Activated effector memory CD4-positive, alpha-beta T cell treated with anti-CD3 and anti-CD28 coated beads, Interleukin-2, amount 50 U/mL, for 16 hours (primary cell): Measurements from ENCODE around the gene RNASE12.
"Not testable (repeated sequence)": the region's sequence is repeated elsewhere in the genome, so short reads cannot be mapped to it uniquely, and the experiment has no call there.

Source experiments
- DNase-seq: peaks from one replicate; pipeline ENCODE4 v3.0.0-alpha.2; 2020

The RNASE12 gene

DNA sequence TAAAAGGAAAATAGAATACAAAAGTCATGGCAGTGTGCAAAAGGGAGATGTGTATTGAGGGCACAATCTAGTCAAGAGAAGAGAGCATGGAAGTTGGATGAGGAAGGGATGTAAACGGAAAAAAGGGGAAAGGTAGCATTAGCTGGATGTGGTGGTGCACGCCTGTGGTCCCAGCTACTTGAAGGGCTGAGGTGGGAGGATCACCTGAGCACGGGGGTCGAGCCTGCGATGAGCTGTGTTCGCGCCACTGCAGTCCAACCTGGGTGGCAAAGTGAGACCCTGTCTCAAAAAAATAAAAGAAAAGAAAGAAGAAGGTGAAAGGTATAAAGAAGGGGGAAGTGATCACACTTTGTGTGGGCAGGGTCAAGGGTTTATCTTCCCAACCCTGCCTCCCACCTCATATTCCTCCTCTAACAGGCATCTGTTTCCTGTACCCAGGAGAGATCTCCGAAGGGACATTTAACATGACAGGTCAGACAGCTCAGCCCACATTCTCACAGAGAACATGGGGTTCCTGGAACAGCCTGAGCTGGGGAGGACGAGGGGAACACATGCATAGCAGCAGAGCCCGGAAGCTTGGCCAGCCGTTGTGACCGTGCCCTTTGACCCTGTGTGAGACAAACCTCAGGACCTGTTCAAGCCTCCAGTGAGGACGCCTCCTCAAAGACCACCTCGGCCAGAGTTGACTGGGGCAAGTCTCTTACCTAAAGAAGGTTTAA, 12.2 kb downstream of the RNASE12 start:
- DNase-seq: no peak

DNA sequence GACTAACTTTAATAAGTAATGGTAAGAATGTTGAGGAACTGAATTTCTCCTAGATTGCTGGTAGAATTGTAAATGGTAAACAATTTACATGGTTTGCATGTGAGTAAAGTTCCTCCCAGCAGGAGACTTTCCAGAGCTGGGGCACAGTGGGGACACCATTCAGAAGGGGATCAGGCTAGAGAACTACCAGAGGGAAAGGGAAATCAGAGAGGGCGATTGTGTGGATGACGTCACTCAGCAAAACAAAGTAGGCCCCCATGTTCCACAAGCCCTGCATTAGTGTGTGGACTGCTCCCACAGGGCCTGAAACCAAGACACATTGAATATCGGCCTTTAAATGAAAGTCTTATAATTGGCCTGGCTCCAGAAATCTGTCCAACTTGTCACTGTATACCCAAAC, 12.9 kb downstream of the RNASE12 start:
- no peak for DNase-seq

DNA sequence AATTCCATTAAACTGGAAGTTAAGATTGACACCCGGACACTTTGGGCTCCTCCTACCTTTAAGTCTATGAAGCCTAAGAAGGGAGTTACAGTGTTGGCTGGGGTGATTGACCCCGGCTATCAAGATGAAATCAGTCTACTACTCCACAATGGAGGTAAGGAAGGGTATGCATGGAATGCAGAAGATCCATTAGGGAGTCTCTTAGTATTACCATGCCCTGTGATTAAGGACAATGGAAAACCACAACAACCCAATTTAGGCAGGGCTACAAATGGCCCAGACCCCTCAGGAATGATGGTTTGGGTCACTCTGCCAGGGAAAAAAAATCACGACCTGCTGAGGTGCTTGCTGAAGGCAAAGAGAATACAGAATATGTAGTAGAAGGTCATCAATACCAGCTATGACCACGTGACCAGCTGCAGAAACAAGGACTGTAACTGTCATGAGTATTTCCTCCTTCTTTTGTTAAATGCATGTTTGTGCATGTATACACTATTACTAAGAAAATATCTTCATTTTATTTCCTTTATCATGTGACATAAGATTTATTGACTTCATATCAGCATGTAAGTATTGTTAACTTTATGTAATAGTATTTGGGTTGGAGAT, 18.7 kb downstream of the RNASE12 start:
- DNase-seq: not testable (repeated sequence)

DNA sequence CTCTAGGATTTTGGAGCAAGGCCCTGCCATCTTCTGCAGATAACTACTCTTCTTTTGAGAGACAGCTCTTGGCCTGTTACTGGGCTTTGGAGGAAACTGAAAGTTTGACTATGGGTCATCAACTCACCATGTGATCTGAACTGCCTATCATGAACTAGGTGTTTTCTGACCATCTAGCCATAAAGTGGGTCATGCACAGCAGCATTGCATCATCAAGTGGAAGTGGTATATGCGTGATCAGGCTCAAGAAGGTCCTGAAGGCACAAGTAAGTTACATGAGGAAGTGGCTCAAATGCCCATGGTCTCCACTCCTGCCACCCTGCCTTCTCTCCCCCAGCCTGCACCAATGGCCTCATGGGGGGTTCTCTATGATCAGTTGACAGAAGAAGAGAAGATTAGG, 20.5 kb downstream of the RNASE12 start:
- not testable (repeated sequence) for DNase-seq

DNA sequence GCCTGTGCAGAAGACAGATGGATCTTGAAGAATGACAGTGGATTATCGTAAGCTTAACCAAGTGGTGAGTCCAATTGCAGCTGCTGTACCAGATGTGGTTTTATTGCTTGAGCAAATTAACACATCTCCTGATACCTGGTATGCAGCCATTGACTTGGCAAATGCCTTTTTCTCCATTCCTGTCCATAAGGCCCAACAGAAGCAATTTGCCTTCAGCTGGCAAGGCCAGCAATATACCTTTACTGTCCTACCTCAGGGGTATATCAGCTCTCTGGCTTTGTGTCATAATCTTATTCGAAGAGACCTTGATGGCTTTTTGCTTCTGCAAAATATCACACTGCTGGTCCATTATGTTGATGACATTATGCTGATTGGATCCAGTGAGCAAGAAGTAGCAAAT, 21.3 kb downstream of the RNASE12 start:
- not testable (repeated sequence) for DNase-seq

DNA sequence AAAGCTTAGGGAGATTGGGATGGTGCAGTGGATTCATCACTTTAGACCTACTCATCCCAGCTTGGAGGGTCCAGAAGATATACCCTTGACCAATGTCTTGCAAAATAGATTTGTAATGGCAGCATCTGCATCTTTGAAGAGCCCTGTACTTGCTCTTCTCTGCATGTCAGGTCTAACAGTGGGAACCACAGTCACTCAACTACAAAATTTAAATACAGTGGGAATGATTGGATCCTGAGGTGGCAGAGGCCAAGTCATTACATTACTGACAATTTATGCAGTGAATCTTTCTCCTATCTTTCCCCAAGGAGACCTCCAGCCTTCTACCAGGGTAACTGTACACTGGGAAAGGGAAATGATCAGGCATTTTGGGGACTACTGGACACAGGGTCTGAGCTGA, 22.1 kb downstream of the RNASE12 start:
- no peak for DNase-seq

DNA sequence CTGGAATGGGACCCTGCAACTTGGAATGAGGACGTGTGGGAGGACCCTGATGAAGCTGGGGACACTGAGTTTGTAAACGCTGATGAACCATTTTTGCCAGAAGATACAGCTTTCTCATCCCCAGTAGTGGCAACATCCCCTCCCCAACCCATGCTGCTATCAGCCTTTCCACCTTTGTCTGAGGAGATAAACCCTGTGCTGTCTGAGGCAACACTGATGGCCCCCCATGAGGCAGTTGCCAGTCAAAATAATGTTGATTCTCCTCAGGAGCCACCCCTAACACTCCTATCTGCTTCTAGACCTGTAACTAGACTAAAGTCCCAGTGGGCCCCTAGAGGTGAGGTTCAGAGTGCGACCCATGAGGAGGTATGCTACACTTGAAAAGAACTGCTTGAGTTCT, 22.8 kb downstream of the RNASE12 start:
- DNase-seq: no peak

DNA sequence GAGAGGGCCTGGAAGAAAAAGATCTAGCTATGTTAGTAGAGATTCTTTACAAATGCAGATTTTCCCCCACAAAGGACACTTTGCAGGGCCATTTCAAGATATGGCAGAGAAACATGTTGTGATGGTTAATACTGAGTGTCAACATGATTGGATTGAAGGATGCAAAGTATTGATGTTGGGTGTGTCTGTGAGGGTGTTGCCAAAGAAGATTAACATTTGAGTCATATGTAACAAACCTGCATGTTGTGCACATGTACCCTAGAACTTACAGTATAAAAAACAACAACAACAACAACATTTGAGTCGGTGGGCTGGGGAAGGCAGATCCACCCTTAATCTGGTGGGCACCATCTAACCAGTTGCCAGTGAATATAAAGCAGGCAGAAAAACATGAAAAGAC, 24.0 kb downstream of the RNASE12 start:
- DNase-seq: not testable (repeated sequence)

DNA sequence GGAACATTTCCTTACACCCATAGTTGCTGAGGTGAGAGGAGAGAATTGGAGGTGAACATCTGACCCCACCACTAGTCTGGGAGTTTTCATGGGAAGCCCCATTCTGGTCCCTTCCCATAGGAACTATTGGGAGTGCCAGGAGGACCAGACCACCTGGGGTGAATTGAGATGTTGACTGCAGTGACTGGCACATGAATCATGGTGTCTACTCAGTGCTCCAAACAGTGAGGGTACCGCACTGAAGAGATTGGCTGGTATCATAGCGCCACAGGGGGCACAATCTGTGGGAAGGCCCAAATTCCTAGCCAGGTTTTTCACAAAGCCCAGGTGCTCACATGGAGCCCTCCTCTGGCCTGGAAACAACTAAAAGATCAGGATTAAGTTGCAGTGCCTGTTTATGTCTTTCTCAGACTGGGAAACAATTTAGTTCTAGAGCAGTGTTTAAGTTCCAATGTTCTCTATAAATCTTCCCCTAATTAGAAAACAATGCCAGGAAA, 26.6 kb downstream of the RNASE12 start:
- no peak for DNase-seq

DNA sequence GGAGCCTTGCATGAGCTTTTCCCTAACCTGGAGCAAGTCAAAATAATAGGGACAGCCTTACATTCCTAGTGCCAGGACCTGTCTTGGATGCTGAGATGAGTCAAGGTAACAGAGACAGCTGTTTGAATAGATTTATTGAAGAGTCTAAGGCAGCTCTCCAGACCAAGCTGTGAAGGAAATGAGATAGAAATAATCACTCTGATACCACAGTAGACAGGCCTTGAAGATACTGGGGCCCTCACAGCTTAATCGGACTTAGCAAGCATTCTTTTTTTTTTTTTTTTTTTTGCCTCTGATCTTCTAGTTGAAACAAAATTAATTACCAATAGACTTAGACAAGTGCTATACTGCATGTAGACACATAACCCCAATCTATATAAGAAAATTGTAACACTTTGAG, 27.2 kb downstream of the RNASE12 start:
- DNase-seq: no peak

DNA sequence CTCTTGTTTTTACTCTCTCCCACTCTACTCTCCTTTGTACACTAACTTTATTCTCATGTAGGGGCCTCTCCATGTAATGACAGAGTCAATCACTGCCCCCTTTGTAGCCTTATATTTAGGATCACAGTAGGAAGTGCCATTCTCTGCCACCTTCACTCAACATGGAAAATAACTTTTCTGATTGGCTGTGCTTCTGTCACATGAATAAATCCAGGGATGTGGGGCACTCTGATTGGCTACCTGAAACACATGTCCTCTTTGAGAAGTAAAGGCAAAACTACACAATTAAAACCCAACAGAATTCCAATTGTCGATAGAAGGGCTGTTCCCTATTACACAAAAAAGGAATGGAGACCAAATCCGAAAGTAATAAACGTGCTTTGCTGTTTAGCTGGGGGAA, 30.2 kb downstream of the RNASE12 start, which contains the start of gene RNASE9:
RNASE9 (minus strand) TSS at position 87 of the 400 bp plus-strand sequence.
- DNase-seq: no peak

DNA sequence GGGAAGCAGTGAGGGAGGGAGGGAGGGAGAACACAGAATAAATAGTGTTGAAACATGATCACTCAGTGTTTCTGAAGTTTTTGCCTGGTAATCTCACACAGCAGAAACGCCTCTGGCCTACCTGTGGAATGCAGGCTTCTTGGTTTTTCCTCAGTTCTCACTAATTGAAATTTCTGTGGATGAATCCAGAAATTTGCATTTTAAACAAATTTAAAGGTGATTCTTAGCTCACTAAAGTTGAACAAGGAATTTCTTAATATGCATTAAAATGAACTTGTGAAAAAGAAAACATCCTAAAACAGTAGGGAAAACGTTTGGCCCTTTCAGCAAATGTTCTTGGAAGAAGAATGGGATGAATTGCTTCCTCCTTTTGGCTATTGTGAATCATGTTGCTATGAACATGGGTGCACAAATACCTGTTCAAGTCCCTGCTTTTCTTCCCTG, 31.7 kb downstream of the RNASE12 start:
- DNase-seq: no peak

DNA sequence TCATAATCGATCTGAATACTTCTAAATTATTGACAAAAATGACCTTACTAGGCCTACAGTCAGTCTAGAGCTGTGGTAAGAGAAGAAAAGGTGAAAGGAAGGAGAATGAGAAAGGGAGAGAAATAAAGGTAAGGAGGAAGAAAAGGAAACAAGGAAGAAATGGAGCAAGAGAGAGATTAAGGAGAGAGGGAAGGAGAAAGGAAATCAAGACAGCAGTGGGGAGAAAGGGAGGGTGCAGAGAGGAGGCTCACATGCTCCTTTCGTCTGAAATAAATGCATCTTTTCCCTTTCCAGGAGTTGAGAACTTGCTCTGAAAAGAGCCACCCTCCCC, 34.0 kb downstream of the RNASE12 start:
- DNase-seq: no peak

DNA sequence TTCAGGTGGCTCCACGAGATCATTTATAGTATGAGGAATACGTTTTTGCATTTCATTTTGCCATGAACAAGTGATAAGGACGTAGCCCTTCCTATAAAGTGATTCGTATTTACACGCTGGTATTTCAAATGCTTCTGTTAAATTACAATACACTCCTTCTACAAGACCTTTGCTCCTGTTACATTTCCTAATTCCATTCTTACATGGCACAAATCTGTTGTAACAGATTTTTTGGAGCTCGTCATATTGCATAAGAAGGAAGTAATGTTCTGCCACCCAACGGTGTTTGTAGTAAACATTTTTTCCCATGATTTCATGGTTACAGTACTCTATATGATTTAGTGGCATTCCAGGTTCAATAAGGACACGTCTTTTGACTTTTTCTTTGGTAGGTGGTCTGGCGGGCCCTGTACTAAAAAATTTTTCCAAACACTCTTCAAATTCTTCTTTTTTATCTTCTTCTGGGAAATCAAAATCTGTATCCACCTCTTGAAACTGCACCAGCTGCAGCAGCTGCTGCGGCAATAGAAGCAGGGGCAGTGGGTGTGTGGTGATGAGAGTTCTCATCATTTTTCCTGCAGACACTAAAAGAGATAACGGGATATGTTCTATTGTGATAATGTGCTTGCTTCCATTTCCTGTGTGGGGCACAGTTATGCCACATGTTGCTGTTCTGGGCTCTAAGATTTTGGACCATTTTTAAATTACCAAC, 34.5 kb downstream of the RNASE12 start:
- no peak for DNase-seq

DNA sequence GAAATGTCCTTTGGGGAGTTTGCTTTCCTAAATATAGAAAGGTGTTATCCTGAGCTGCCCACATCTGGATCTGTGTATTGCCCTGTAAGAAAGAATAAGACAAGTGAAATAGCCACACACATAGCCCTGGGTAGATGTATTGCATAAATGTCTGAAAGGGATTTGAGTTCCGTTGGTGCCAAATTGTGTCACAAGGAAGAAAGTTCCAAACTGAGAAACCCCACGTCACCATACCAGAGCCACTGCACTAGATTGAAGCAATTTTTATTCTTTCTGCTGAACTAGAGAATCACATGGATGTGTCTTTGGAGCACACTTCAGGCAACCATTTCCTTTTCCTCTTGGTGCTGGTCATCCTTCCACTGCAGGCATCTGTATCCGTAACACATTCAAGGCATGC, 35.3 kb downstream of the RNASE12 start:
- DNase-seq: no peak

DNA sequence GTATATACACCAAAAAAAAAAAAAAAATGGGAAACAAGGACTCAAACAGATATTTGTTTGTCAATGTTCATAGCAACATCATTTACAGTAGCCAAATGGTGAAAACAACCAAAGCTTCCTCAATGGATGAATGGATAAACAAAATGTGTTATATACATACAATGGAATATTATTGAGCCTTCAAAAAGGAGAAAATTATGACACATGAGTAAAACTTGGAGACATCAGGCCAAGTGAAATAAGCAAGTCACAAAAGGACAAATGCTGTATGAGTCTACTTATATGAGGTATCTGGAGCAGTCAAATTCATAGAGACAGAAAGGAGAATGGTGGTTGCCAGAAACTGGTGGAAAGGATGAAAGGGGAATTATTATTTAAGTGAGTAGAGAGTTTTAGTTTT, 38.2 kb downstream of the RNASE12 start:
- no peak for DNase-seq

DNA sequence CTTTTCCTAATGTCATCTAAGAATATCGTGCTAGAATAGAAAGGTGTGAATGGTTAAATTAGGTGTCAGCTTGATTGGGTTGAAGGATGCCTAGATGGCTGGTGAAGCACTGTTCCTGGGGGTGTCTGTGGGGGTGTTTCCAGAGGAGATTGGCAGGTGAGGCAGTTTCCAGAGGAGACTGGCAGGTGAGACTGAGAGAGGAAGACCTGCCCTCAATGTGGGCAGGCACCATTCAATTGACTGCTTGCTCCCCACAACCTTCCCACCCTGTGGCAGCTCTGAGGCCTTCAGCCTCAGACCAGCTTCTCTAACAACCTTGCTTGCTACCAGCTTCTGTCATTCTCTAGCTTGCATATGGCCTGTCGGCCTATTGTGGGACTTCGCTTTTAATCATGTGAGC, 39.6 kb downstream of the RNASE12 start:
- DNase-seq: no peak

DNA sequence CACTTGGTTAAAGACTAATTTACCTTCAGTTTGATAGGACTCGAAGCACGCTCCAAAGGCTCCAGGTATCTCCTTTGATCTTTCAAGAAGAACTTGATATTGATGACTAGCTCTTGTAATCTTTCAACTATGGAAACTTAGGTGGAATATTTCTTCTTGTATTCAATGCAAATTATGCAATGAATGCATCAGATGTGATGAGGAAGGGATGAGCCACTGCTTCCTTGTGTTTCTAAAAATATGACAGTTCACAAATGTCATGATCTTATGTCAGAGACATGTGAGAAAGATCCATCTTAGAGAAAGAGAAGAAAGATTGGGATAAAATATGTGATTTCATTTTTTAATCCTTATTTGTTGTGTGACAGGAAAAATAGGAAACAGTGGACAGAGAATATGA, 40.2 kb downstream of the RNASE12 start:
- DNase-seq: no peak

DNA sequence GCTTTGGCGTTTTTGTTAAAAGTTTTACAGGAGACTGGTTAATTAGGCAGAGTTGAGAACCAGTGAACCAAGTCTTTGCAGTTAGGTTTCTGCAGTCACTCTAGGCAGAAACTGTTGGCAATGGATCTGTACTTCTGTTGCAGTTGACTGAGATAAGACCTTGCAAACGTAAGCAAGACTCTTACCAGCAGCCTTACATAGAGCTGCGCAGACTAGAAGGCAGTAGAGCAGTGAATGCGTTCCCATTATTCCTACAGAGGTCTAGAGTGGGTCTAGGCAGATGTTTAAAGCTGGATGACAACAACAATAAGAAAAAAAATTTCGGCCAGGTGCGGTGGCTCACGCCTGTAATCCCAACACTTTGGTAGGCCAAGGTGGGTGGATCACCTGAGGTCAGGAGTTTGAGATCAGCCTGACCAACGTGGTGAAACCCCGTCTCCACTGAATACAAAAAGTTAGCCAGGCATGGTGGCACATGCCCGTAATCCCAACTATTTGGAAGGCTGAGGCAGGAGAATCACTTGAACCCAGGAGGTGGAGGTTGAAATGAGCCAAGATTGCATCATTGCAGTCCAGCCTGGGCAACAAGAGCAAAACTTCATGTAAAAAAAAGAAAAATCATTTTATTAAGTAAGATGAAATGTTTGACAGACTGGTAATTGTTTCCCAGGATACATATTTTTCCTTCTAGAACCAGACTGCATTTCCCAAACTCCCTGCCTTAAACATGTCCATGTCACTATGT, 42.6 kb downstream of the RNASE12 start:
- no peak for DNase-seq

DNA sequence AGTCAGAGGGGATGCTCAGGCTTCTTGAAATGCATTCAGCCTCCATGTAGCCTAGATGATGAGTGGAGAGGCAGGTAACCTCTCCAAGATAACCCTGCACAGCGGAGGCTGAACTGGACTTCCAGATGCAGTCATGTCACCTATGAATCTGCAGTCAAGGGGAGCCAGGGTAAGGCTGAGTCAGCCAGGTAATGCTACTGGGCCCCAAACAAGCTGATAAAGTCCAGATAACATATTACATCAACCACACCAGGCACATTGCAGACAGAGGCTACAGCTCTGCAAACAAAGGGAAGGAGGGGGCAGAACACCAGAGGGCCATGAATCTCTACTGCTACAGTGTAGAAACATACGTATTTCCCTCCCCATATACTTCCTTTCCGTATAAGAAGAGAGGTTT, 44.3 kb downstream of the RNASE12 start:
- no peak for DNase-seq
